K562 (cell line): Measurements from ENCODE around the gene BLM. TPM values are rescaled to one million over a fixed set of nuclear protein-coding genes. Genes with fewer than 3 reads are reported as not detected.

Experiments used
- CHD7 ChIP-seq: fragments of 200-600 bp; sonication (generic); IDR thresholded peaks from one replicate; pipeline ENCODE4 v1.6.1; 2012; ENCODE audit warnings: mild to moderate bottlenecking, low read depth, low read length, inconsistent platforms
- DNMT1 ChIP-seq: fragments of 450-650 bp; IDR thresholded peaks from 2 replicates; pipeline ENCODE4 v1.6.1; 2016; ENCODE audit warnings: antibody characterized with exemption, mild to moderate bottlenecking
- E2F3 ChIP-seq: fragments of 250-450 bp; sonication (Bioruptor Pico); IDR thresholded peaks from 2 replicates; pipeline ENCODE4 v1.4.0; 2020; ENCODE audit warnings: mild to moderate bottlenecking
- FOXA3 ChIP-seq, 2 experiments: fragments of 450-650 bp in 1 of 2; sonication (generic) in 1 of 2; formaldehyde crosslinking; IDR thresholded peaks in 1 of 2; conservative IDR thresholded peaks in 1 of 2; 2 replicates each; pipeline versions ENCODE4 v1.4.0 to v1.8.0; 2020 to 2022; ENCODE audit warnings: mild to moderate bottlenecking in 2 of 2, missing genetic modification reagents in 1 of 2
- GATAD2B ChIP-seq: fragments of 450-650 bp; IDR thresholded peaks from 2 replicates; pipeline ENCODE4 v1.6.1; 2017; ENCODE audit warnings: mild to moderate bottlenecking, borderline replicate concordance
- ILK ChIP-seq: fragments of 450-650 bp; IDR thresholded peaks from 2 replicates; pipeline ENCODE4 v1.6.1; 2016; ENCODE audit warnings: missing genetic modification characterization, low read depth, mild to moderate bottlenecking, missing compliant biosample characterization, moderate library complexity, borderline replicate concordance
- NUFIP1 ChIP-seq: fragments of 450-650 bp; IDR thresholded peaks from 2 replicates; pipeline ENCODE4 v1.6.1; 2018; ENCODE audit not compliant: partially characterized antibody
- OTX1 ChIP-seq: fragments of 450-650 bp; formaldehyde crosslinking; IDR thresholded peaks from 2 replicates; pipeline ENCODE4 v1.4.0; 2022; ENCODE audit warnings: mild to moderate bottlenecking
- POLR2AphosphoS5 ChIP-seq: IDR thresholded peaks from 2 replicates; pipeline ENCODE4 v1.6.1; 2011; ENCODE audit warnings: mild to moderate bottlenecking, low read depth, low read length, moderate library complexity; ENCODE audit not compliant: control insufficient read depth, insufficient read depth
- POLR2G ChIP-seq: fragments of 200-400 bp; formaldehyde crosslinking; IDR thresholded peaks from 2 replicates; pipeline ENCODE4 v1.6.1; 2017; ENCODE audit warnings: low read depth, mild to moderate bottlenecking, antibody characterized with exemption, low read length, moderate library complexity
- TAF15 ChIP-seq: fragments of 200-400 bp; formaldehyde crosslinking; IDR thresholded peaks from 2 replicates; pipeline ENCODE4 v1.6.1; 2017; ENCODE audit warnings: mild to moderate bottlenecking, low read depth, low read length, moderate library complexity
- ZBTB1 ChIP-seq: sonication (generic); formaldehyde crosslinking; IDR thresholded peaks from 2 replicates; pipeline ENCODE4 v1.8.1; 2023; ENCODE audit warnings: missing genetic modification reagents, low read depth, mild to moderate bottlenecking, borderline replicate concordance
- ZC3H8 ChIP-seq: fragments of 450-650 bp; IDR thresholded peaks from 2 replicates; pipeline ENCODE4 v1.6.1; 2017
- ZNF395 ChIP-seq: fragments of 200-800 bp; sonication (Bioruptor generic); IDR thresholded peaks from 2 replicates; pipeline ENCODE4 v1.6.1; 2017; ENCODE audit warnings: missing genetic modification characterization, missing compliant biosample characterization
- polyA plus RNA-seq, 8 experiments: library from polyadenylated mRNA; depleted of rRNA in 4 of 8; stranded (reverse) in 5 of 8; unstranded in 3 of 8; fragments of >200 nt; fragmentation: Nextera tagmentation in 2 of 8; fragmentation: Illumina TruSeq in 1 of 8; extraction: Ambion mirVana in 2 of 8; extraction: Trizol in 1 of 8; gene quantifications; 2 replicates each; pipeline versions ENCODE4 v1.2.1 to v1.2.3, GENCODE V29; 2011 to 2014; ENCODE audit warnings: inconsistent platforms in 1 of 8, missing spikeins in 1 of 8
- total RNA-seq, 7 experiments: library from RNA; depleted of rRNA in 6 of 7; stranded (reverse); fragments of >200 nt in 6 of 7; fragmentation: Illumina TruSeq in 2 of 7; extraction: Trizol in 2 of 7; gene quantifications; 2 replicates each; pipeline versions ENCODE4 v1.2.1 to v1.2.3, GENCODE V29; 2011 to 2021; ENCODE audit warnings: low replicate concordance in 1 of 7

Gene BLM
- total and polyA plus RNA-seq, 9 of the 15 experiments (the other 6 are each of a cell fraction or from before 2014, with no cell fraction given) = 21.0 to 56.0 (median 43.9) TPM

GRCh38 chr15:90716976-90717821 is at the start of gene BLM (continued):
- TF ChIP-seq NUFIP1 (no peak), CHD7 (no peak), GATAD2B (no peak), OTX1 (no peak), TAF15 (no peak), POLR2G (peak; percentile 97), FOXA3 (CRISPR knock-in tag; conservative IDR thresholded peaks at IDR 0.05 in 1 of 2, IDR thresholded peaks at IDR 0.05 in 1 of 2) (no peak), ZBTB1 (CRISPR knock-in tag) (0 out of 2 replicates have a peak, but pooled peaks have one; percentile 55), ZNF395 (peak; percentile 82; the same call in 1 of the 2 replicates), ZC3H8 (no peak), ILK (tag) (no peak), DNMT1 (no peak), POLR2AphosphoS5 (peak; percentile 89), E2F3 (peak; percentile 96)
